GM11168 (cell line): ENCODE measurements around the gene MYO5C.

Source experiments
- in situ Hi-C: fragments of 300-500 bp; cut with MboI; formaldehyde crosslinking; loops from one replicate; pipeline ENCODE4 v1.12.0; 2022; ENCODE audit warnings: low sequenced_read_pairs; ENCODE audit not compliant: unreplicated experiment

The MYO5C gene, protein sequence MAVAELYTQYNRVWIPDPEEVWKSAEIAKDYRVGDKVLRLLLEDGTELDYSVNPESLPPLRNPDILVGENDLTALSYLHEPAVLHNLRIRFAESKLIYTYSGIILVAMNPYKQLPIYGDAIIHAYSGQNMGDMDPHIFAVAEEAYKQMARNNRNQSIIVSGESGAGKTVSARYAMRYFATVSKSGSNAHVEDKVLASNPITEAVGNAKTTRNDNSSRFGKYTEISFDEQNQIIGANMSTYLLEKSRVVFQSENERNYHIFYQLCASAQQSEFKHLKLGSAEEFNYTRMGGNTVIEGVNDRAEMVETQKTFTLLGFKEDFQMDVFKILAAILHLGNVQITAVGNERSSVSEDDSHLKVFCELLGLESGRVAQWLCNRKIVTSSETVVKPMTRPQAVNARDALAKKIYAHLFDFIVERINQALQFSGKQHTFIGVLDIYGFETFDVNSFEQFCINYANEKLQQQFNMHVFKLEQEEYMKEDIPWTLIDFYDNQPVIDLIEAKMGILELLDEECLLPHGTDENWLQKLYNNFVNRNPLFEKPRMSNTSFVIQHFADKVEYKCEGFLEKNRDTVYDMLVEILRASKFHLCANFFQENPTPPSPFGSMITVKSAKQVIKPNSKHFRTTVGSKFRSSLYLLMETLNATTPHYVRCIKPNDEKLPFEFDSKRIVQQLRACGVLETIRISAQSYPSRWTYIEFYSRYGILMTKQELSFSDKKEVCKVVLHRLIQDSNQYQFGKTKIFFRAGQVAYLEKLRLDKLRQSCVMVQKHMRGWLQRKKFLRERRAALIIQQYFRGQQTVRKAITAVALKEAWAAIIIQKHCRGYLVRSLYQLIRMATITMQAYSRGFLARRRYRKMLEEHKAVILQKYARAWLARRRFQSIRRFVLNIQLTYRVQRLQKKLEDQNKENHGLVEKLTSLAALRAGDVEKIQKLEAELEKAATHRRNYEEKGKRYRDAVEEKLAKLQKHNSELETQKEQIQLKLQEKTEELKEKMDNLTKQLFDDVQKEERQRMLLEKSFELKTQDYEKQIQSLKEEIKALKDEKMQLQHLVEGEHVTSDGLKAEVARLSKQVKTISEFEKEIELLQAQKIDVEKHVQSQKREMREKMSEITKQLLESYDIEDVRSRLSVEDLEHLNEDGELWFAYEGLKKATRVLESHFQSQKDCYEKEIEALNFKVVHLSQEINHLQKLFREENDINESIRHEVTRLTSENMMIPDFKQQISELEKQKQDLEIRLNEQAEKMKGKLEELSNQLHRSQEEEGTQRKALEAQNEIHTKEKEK (N-terminal part only)

DNA sequence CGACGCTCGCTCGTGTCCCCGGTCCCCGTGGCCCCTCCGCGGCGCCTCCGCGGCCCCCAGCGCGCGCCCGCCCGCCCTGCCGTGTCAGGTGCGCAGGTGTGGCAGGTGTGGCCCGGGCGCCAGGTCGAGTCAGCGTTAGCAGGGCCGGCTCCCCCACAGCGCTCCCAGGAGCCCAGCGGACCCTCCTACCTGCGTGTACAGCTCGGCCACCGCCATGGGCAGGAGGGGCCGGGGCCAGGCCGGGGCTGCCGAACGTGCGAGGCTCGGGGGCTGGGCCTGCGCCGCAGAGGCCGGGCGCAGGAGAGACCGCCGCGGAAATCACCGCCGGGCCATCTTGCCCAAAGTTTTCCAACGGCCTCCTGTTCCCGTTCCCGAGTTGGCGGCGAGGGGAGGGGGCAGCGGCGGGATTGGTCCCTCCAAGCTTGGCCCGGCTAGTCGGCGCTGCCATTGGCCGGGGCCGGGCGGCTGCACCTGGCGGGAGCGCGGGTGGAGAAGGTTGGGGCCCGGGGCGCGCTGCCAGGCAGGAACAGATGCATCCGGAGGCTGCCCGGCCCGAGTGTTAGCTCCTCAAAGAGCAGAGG lies at the start of gene MYO5C:
MYO5C (minus strand) TSS at position 384 of the 581 bp plus-strand sequence; CDS start at position 216, 168 bp downstream.
- in situ Hi-C loops, result no loop called here

DNA sequence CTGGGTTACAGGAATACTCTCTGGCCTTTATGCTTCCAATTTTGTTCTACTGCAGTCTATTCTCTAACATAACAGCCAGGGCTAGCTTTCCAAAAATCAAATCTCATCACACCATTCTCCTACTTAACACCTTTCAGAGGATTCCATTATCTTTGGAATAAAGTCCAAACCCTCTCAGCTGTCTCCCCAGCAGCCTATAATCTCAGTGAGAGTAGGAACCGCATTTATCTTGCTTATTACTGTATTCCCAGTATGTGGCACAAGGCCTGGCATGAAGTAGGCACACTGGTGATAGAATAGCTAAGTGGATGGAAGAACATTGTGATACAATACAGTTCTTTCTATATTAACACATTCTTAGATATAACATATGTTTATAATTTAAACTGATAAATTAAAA lies 49.0 kb upstream of the MYO5C start:
- in situ Hi-C loops, result no loop called here

DNA sequence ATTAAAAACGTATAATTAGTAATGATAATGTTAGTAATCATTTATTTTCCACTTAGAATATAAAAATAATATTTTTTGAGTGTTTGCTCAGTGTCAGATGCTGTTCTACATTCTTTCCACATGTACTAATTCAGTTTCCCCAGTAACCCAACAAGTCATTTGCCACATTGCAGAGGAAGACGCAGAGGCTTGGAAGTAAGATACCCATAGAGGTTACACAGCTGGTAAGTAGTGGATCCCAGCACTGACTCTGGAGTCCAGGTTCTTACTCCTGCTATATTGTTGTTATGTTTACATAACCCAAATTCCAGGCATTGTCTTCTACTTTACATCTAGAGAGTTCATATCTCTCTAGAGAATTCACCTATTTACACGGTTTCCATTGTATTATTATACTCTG lies 48.2 kb upstream of the MYO5C start:
- in situ Hi-C loops, result no loop called here

DNA sequence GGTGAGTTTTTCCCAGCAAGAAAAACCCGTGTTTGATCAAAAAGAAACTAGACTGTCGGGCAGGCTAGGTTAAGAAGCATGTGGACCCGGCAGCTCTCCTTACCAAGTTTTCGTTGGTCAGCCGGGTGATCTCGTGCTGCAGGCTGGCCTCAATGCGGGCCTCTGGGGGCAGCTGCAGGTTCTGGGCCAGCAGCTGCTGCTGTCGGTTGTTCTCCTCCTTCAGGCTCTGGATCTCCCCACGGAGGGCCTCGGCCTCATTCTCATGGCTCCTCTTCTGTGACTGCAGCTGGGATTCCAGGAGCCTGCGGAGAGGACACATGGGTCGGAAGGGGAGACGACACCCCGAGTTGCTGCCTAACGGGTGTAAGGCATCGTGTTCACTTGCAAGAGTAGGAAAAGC lies 44.5 kb upstream of the MYO5C start:
- in situ Hi-C loops, result no loop called here

DNA sequence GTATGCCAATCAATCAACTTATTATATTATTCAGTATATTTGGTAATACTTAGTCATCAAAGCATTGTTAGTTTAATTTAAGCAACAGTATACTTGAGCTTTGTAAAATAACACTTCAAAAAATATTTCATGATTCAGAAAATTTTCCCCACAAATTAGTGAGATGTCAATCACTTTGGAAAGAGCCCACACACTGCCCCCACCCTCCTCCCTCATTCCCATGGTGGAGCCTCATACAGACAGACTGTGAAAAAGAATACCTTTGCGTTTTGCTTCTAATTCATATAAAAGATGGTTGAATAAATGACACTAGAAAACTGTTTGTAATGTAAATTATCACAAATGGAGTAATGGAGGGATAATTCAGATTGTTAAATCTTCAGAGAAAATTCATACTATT lies 43.3 kb upstream of the MYO5C start:
- in situ Hi-C loops, result loop anchor here (10.0 kb wide), 1 partner anchor 396 kb away; no protein-coding TSS in a partner anchor

DNA sequence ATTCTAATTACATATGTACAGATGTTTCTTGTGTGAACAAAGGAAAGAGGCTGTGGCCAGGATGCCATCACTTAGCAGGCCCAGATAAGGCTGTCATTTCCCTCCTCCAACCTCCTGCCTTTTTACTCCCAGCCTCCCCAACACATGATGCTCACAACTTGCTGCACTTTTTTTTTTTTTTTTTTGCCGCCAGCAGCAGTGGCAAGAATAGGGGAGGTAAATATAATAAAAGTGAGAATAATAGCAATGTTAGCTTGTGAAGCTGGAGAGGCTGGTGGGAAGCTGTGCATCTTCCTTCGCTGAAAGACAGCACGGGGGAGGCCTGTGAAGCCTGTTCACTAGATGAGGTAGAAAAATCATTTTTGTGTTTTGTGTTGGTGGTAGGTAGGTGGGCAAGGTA lies 42.5 kb upstream of the MYO5C start:
- in situ Hi-C loops, result loop anchor here (10.0 kb wide), 1 partner anchor 397 kb away; no protein-coding TSS in a partner anchor

DNA sequence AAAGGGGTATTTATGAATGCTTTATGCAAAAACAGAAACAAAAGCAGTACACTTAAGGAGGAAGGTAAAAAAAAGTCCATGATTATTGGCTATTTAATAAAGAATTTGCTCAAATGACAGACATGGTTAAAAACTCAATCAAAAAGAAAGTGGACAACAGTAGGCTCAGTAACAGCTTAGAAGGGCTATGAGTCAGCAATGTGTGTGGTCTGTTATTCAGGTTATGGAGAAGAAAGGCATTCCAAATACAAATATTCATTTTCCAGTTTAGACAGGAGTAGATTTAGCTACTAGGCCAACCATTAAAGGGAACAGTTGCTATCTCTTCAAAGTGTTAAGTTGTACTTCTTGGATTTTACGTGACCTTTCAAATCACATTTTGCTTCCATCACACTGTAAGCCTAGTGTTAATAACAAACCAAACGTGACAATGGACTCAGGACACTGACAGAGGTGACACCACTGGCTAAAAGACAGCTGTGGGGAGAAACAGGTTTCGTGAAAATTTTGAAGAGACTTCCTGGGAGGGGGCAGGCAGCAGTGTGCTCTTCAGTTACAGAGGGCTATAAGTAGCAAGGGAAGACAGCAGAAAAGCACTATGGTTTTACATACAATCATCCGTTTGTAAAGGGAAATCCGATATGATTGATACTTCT lies 41.7 kb upstream of the MYO5C start:
- in situ Hi-C loops, result loop anchor here (10.0 kb wide), 1 partner anchor 397 kb away; no protein-coding TSS in a partner anchor

DNA sequence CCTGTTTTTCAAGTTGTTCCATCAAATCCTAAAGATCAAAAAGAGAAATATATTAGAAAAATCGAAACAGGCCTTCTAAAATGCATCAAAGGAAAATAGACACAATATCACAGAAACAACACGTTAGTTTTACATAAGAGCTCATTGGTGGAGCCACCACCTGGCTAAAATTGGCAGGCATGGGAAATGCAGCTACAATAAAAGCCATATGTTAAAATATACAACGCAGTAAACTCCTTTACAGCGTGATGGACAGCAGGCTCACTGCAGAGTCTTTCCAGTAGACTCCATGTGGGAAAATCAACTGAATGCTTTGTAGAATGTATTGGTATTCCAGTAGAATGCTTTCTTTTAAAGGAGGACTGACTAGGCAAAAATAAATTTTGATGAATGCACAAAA lies 40.9 kb upstream of the MYO5C start:
- in situ Hi-C loops, result loop anchor here (10.0 kb wide), 1 partner anchor 398 kb away; no protein-coding TSS in a partner anchor

DNA sequence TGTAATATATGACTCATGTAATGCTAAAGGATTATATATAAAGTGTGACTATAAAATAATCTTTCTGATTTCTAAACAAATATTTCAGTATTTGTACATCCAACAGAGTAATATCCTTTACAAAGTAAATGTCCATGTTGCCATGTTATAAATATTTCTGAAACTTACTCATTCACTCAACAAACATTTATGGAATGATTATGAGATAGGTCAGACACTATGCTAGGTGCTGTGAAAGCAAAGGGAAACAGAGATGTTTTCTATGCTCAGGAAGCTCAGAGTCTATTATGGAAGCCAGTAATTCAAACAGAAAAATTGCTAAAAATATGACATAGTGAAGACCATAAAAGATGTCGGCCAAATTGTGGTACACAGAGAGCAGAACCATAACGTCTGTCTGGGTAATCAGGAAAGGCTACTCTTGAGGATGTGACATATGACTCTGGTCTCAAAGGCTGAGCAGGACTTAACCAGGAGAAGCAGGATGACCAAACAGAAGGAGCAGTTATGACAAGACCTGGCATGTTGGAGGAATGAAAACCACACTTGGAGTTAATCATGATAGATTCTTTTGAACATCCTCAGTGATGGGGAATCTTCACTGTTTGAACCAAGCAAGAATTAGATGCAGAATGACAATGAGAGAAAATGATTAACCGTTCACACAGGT lies 39.0 kb upstream of the MYO5C start:
- in situ Hi-C loops, result loop anchor here (10.0 kb wide), 1 partner anchor 400 kb away; no protein-coding TSS in a partner anchor

DNA sequence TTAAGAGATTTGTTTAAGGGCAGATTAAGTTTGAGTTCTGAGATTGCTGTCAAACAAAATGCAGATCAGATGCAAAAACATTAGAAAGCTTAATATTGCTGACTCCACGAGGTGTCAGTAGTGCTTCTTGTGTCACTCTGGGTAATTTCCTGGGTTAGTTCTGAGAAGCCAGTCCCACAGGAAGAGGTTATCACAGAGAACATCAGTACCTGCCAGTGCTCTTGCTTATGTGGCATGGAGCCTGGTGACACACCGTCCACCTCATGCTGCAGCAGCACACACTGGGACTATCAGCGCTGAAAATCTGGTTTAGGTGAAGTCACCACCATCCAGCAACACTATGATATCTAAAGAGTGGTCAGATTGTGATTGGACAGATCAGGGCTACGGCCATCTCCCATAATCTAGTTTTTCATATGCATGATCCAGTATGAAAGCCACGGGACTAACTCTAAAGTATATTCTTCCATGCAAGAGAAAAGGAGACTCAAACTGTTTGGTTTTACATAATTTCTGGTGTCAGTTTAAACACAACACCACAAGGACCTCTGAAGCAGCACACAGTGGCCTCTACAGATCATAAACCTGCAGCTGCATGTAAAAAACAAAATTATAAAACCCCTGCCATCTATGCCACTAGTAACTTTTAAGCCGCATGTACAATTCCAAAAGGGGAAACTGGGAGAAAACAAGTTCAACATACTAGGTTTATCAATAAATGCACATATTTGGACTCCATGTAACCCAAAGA lies 36.1 kb upstream of the MYO5C start:
- in situ Hi-C loops, result loop anchor here (10.0 kb wide), 1 partner anchor 403 kb away; no protein-coding TSS in a partner anchor

DNA sequence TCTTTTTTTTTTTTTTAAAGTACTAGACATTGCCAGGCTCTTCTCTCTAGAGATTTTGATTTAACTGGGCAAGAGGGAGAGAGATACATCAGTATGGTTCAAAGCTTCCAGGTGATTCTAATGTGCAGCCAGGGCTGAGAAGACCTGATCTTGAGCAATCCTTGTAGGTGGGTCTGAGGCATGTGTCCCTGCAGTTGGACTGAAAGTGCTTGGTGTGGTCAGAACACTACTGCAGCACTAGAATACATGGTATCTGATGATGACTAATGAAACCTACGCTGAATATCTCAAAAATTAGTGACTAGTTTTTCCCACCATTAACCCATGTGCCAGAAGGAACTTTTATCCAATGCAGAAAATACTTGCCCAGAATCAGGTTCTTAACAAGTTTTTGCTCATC lies 34.4 kb upstream of the MYO5C start:
- in situ Hi-C loops, result loop anchor here (10.0 kb wide), 1 partner anchor 405 kb away; no protein-coding TSS in a partner anchor

DNA sequence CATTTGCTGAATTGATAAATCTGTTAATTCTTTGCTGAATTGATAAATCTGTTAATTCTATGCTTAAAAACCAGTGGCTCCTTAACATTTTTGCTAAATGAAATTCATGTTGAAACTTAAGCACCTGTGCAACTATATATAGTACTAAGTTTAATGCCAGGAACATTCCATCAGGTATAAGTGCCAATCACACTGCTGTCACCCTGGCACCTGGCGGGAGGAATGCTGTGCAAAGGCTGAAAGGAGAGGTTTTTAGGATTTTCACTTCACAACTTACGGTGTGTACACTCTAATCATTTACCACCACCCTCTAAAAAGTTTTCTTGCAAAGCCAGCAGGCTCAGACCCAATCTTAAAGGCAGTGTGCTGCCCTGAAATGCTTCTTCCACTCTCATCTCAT lies 33.5 kb upstream of the MYO5C start:
- in situ Hi-C loops, result no loop called here

DNA sequence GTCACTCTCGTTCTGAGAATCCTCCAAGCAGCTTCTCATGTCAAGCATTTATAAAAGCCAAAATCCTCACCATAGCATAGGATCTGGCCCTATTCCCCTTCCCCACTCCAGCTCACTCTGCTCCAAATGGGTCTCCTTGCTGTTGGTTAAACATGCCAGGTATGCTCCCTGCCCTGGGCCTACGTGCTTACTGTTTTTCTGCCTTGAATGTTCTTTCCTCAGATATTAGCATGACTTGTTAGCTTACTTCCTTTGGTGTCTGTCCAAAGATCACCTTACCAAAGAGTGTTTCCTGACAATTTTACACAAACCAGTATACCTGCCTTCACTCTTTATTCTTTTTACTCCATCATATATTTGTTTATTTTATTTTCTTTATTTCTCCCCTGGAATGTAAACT lies 33.1 kb upstream of the MYO5C start:
- in situ Hi-C loops, result no loop called here

DNA sequence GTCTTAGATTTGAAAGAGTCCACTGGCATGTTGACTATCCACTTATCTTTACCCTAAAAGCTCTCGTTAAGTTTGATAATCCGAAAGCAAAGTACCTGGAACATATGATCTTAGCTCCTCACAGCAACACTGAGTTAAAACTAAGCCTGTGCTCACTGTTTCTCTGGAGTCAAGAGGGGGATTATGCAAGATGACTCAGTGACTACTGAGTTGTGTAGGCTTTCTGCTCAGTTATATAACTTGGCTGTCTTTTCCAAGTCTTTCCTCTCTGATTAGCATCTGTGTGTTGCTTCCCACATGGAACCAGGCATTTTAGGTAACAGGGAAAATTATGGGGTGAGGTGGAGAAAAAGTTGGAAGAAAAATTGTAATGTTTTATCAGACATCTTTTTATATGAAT lies 31.2 kb upstream of the MYO5C start:
- in situ Hi-C loops, result no loop called here

DNA sequence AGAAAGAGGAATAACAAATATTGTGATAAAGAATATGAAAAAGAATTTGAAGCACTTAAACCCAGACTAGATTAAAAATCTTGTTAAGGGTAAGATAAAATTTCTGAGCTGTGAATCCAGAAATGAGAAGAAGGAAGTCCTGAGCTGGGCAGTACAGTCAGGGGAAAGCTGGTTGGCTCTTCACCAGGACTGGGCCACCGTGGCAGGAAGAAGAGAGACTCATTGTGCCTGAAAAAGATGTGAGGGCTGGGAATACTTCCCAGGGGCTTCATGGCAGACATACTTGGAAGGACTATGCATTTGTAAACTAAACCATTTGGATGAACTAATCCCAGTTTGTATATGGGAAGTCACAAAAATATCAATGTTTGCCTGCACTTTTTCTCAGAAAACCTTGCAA lies 28.5 kb upstream of the MYO5C start:
- in situ Hi-C loops, result no loop called here

DNA sequence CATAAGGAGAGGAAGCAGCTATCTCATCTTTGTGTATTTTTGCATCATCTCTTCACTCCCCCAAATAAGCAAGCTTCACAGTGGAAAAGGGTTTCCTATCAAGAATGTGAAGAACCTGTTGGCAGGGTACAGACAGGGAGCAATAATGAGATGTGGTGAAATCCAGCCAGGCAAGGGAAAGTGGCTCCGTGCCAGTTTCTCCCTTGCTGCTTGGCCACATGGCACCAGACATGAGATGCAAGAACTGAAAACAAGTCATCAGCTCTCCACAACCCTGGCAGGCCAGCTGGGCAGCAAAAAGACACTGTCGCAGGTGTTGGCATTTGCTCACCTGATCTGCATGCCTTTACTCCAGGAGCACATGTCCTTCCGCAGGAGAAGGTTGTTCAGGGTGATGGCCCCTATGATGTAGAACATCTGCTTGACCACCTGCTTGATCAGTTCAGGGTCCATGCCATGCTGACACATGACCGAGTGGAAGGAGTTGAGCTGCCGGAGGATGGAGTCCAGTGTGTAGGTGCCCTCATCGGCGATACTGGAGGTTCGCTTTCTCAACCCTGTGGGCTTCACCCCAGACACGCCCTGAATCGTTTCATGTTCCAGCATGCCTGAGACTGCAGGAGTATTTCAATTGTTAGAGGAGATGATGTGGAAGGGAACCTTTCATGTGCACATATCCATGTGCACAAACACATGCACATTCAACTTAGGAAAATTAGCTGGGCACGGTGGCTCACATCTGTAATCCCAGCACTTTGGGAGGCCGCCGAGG lies 23.3 kb upstream of the MYO5C start:
- in situ Hi-C loops, result no loop called here

DNA sequence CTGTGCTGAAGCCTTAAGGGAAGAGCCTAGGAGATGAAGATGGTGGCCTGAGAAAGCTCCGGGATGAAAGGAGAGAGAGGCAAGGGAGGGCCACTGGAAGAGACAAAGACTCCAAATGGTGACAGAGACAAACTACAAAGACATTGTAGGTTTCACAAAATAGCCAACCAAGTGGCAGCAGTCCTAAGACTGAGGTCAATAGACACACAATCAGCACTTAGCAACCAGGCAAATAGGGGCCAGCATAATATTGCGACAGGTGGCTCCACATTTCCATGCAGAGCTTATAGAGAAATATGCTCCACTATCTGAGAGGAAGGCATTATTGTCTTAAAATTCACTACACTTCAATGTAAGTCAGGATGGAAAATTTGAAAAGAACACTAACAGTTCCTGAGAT lies 22.1 kb upstream of the MYO5C start:
- in situ Hi-C loops, result no loop called here
